Activated CD4-positive, alpha-beta memory T cell treated with anti-CD3 and anti-CD28 coated beads for 36 hours (primary cell): ENCODE results near the gene SFXN5. TPM values are rescaled to one million over a fixed set of nuclear protein-coding genes. Genes with fewer than 3 reads are reported as not detected.

Source experiments
- CTCF ChIA-PET: fragments of 350-600 bp; sonication (Branson Sonifier 250); formaldehyde crosslinking; loops from one replicate; lab custom pipeline; 2021; ENCODE audit warnings: antibody characterized with exemption, inconsistent platforms; lab: Charles Lee
- POLR2A ChIA-PET: fragments of 350-600 bp; sonication (Branson Sonifier 250); formaldehyde crosslinking; loops from one replicate; lab custom pipeline; 2021; ENCODE audit warnings: antibody characterized with exemption; lab: Charles Lee
- DNase-seq: peaks from one replicate; pipeline ENCODE4 v3.0.0-alpha.2; 2020
- H3K27ac Mint-ChIP-seq: one replicate; pipeline ENCODE4 v1.8.0; 2021; ENCODE audit warnings: mixed read lengths
- H3K27me3 Mint-ChIP-seq: one replicate; pipeline ENCODE4 v1.8.0; 2021; ENCODE audit warnings: mixed read lengths
- H3K36me3 Mint-ChIP-seq: one replicate; pipeline ENCODE4 v1.8.0; 2021; ENCODE audit warnings: mixed read lengths
- H3K4me1 Mint-ChIP-seq: one replicate; pipeline ENCODE4 v1.8.0; 2021; ENCODE audit warnings: low read depth, mixed read lengths
- H3K4me3 Mint-ChIP-seq: one replicate; pipeline ENCODE4 v1.8.0; 2021; ENCODE audit warnings: mild to moderate bottlenecking, mixed read lengths
- H3K9me3 Mint-ChIP-seq: one replicate; pipeline ENCODE4 v1.8.0; 2021; ENCODE audit warnings: mixed read lengths
- intact Hi-C: fragments of 100-400 bp; cut with micrococcal nuclease; formaldehyde crosslinking; loops from one replicate; pipeline ENCODE4 v1.15.1; 2023
- total RNA-seq, 2 experiments: library from RNA; stranded (reverse); gene quantifications; one replicate each; pipeline ENCODE4 v1.2.3, GENCODE V29; 2021

The SFXN5 gene
- total RNA-seq, 2 experiments from 2014 or later, result 4.5 to 7.6 TPM

GRCh38 chr2:72942881-72943418 lies 128.6 kb downstream of the SFXN5 start:
- no peak overlapping the region for H3K4me3 Mint-ChIP-seq
- no peak for DNase-seq
- H3K9me3 Mint-ChIP-seq, result no peaks in the 10 kb centered on the region
- POLR2A ChIA-PET, result no interaction called here
- H3K27ac Mint-ChIP-seq, result no peak overlapping the region
- no peaks in the 10 kb centered on the region for H3K4me1 Mint-ChIP-seq
- CTCF ChIA-PET, result no interaction called here
- no peaks in the 10 kb centered on the region for H3K27me3 Mint-ChIP-seq
- no peaks in the 10 kb centered on the region for H3K36me3 Mint-ChIP-seq
- intact Hi-C loops, result no loop called here

- ChIA-PET CTCF (interaction anchor here (1.0 kb wide), 1 partner anchor 55 kb away, joined by 3 read pairs; the partner anchor contains the start of gene SPR), POLR2A (no interaction called here)
- intact Hi-C loops, result no loop called here
- H3K27me3 Mint-ChIP-seq, result no peaks in the 10 kb centered on the region
- H3K27ac Mint-ChIP-seq, result no peak overlapping the region
- no peaks in the 10 kb centered on the region for H3K4me1 Mint-ChIP-seq
- no peak for DNase-seq
- no peaks in the 10 kb centered on the region for H3K36me3 Mint-ChIP-seq
- no peaks in the 10 kb centered on the region for H3K9me3 Mint-ChIP-seq
- H3K4me3 Mint-ChIP-seq, result no peak overlapping the region
These were observed 129.2 kb downstream of the SFXN5 start for GRCh38 chr2:72942293-72942692.

- POLR2A ChIA-PET, result no interaction called here
- no peak overlapping the region for H3K4me3 Mint-ChIP-seq
- DNase-seq, result no peak
- H3K36me3 Mint-ChIP-seq, result no peaks in the 10 kb centered on the region
- intact Hi-C loops, result no loop called here
- no peaks in the 10 kb centered on the region for H3K4me1 Mint-ChIP-seq
- H3K27me3 Mint-ChIP-seq, result no peaks in the 10 kb centered on the region
- CTCF ChIA-PET, result no interaction called here
- H3K27ac Mint-ChIP-seq, result no peak overlapping the region
- H3K9me3 Mint-ChIP-seq, result no peaks in the 10 kb centered on the region
These were observed 130.7 kb downstream of the SFXN5 start for GRCh38 chr2:72940786-72941185.

- intact Hi-C loops, result no loop called here
- Mint-ChIP-seq H3K9me3 (no peaks in the 10 kb centered on the region), H3K36me3 (no peaks in the 10 kb centered on the region), H3K4me3 (no peak overlapping the region), H3K27me3 (peaks cover 1% of the 10 kb centered on the region), H3K4me1 (no peaks in the 10 kb centered on the region), H3K27ac (no peak overlapping the region)
- DNase-seq, result no peak
- ChIA-PET POLR2A (no interaction called here), CTCF (no interaction called here)
These were observed 131.2 kb downstream of the SFXN5 start for GRCh38 chr2:72940361-72940760.

- H3K27ac Mint-ChIP-seq, result no peak overlapping the region
- peaks cover 6% of the 10 kb centered on the region for H3K27me3 Mint-ChIP-seq
- H3K9me3 Mint-ChIP-seq, result no peaks in the 10 kb centered on the region
- ChIA-PET POLR2A (no interaction called here), CTCF (interaction anchor here (1.6 to 1.7 kb wide), 2 partner anchors 12 to 35 kb away, joined by 3 to 5 read pairs; no protein-coding TSS in a partner anchor)
- no peaks in the 10 kb centered on the region for H3K4me1 Mint-ChIP-seq
- DNase-seq, result no peak
- no peaks in the 10 kb centered on the region for H3K36me3 Mint-ChIP-seq
- intact Hi-C loops, result no loop called here
- H3K4me3 Mint-ChIP-seq, result no peak overlapping the region
These were observed 133.1 kb downstream of the SFXN5 start for GRCh38 chr2:72938455-72938854.

DNA sequence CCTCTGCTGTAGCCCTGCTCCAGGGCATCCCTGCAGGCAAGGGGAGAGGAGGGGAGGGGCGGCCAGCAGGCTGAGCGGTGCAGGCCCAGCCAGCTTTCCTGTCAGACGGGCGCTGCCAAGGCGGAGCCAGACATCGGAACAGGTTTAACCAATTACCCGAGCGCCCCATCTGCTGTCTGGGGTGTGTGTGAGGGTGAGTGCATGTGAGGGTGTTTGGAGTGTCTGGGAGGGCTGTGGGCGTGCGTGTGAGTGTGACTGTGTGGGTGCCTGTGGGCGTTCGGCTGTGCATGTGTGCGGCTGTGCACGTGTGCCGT lies 134.2 kb downstream of the SFXN5 start:
- Mint-ChIP-seq H3K27me3 (peaks cover 6% of the 10 kb centered on the region), H3K27ac (no peak overlapping the region), H3K4me1 (no peaks in the 10 kb centered on the region), H3K9me3 (no peaks in the 10 kb centered on the region), H3K4me3 (no peak overlapping the region), H3K36me3 (no peaks in the 10 kb centered on the region)
- no peak for DNase-seq
- ChIA-PET CTCF (no interaction called here), POLR2A (no interaction called here)
- intact Hi-C loops, result no loop called here

DNA sequence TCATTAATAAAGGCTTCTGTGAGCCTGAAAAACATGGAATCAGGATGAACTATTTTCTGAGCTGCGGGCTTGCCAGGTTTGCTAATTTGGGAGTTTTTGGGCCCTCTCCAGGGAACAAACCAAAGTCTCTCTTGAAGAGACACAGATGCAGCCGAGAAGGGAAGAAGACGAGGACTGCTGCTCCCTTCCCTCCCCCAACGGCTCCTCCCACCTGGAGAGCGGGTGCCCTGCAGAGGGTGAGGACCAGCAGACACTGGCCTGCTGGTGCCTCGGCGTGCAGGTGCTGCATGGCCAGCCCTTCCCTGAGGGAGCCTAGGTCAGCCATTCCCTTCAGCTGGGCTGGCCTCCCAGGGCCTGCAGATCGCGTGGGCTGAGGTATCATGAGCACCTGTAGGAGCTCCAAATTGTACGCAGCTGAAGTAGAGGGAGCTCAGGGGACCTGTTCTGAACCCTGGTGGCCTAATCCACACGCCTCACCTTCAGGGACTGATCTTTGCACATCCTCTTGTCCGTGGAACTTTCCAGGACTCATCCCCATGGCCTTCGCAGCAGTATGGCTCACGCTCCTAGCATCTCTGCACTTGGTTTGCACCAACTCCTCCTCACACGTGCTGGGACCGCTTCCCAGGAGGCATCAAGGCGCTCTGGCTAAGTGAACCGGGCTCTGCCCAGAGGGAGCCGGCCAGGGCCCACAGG lies 134.7 kb downstream of the SFXN5 start:
- no peak for DNase-seq
- Mint-ChIP-seq H3K27ac (no peak overlapping the region), H3K36me3 (no peaks in the 10 kb centered on the region), H3K4me1 (no peaks in the 10 kb centered on the region), H3K9me3 (no peaks in the 10 kb centered on the region), H3K27me3 (peaks cover 6% of the 10 kb centered on the region), H3K4me3 (no peak overlapping the region)
- CTCF ChIA-PET, result no interaction called here
- POLR2A ChIA-PET, result no interaction called here
- intact Hi-C loops, result no loop called here

DNA sequence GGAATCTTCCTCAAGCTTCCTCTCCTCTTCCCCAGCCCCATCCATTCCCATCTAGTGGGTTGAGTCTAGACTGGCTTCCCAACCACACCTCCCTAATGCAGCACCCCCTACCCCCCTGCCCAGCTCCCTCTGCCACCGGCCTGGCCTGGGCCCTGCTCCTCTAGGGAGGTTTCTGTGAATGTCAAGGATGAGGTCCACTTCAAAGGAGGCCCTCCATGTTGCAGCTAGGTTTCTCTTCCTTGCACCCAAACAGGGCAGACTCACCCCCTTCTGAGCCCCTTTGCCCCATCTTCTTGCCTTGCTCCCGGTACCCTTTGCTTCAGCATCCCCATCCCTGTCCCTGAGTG lies 135.9 kb downstream of the SFXN5 start:
- intact Hi-C loops, result no loop called here
- ChIA-PET CTCF (interaction anchor here (1.4 to 3.5 kb wide), 2 partner anchors 38 to 43 kb away, joined by 6 to 17 read pairs; no protein-coding TSS in a partner anchor), POLR2A (no interaction called here)
- no peaks in the 10 kb centered on the region for H3K36me3 Mint-ChIP-seq
- H3K27ac Mint-ChIP-seq, result no peak overlapping the region
- no peak overlapping the region for H3K4me3 Mint-ChIP-seq
- H3K4me1 Mint-ChIP-seq, result no peaks in the 10 kb centered on the region
- no peaks in the 10 kb centered on the region for H3K9me3 Mint-ChIP-seq
- no peak for DNase-seq
- peaks cover 6% of the 10 kb centered on the region for H3K27me3 Mint-ChIP-seq

- ChIA-PET POLR2A (no interaction called here), CTCF (interaction anchor here (1.4 to 3.5 kb wide), 2 partner anchors 39 to 43 kb away, joined by 6 to 17 read pairs; no protein-coding TSS in a partner anchor)
- Mint-ChIP-seq H3K4me1 (no peaks in the 10 kb centered on the region), H3K9me3 (no peaks in the 10 kb centered on the region), H3K36me3 (no peaks in the 10 kb centered on the region), H3K27ac (no peak overlapping the region), H3K4me3 (no peak overlapping the region), H3K27me3 (peaks cover 6% of the 10 kb centered on the region)
- intact Hi-C loops, result no loop called here
- no peak for DNase-seq
These were observed 136.6 kb downstream of the SFXN5 start for GRCh38 chr2:72934683-72935610.

DNA sequence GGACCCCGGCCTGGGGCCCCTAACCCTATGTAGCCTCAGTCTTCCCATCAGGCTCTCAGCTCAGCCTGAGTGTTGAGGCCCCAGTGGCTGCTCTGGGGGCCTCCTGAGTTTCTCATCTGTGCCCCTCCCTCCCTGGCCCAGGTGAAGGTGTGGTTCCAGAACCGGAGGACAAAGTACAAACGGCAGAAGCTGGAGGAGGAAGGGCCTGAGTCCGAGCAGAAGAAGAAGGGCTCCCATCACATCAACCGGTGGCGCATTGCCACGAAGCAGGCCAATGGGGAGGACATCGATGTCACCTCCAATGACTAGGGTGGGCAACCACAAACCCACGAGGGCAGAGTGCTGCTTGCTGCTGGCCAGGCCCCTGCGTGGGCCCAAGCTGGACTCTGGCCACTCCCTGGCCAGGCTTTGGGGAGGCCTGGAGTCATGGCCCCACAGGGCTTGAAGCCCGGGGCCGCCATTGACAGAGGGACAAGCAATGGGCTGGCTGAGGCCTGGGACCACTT lies 137.8 kb downstream of the SFXN5 start:
- no peaks in the 10 kb centered on the region for H3K9me3 Mint-ChIP-seq
- no peak for DNase-seq
- peaks cover 6% of the 10 kb centered on the region for H3K27me3 Mint-ChIP-seq
- intact Hi-C loops, result no loop called here
- no peak overlapping the region for H3K4me3 Mint-ChIP-seq
- ChIA-PET CTCF (interaction anchor here (1.7 to 3.5 kb wide), 2 partner anchors 41 to 244 kb away, joined by 4 to 17 read pairs; no protein-coding TSS in a partner anchor), POLR2A (no interaction called here)
- H3K4me1 Mint-ChIP-seq, result no peaks in the 10 kb centered on the region
- H3K36me3 Mint-ChIP-seq, result no peaks in the 10 kb centered on the region
- H3K27ac Mint-ChIP-seq, result no peak overlapping the region

DNA sequence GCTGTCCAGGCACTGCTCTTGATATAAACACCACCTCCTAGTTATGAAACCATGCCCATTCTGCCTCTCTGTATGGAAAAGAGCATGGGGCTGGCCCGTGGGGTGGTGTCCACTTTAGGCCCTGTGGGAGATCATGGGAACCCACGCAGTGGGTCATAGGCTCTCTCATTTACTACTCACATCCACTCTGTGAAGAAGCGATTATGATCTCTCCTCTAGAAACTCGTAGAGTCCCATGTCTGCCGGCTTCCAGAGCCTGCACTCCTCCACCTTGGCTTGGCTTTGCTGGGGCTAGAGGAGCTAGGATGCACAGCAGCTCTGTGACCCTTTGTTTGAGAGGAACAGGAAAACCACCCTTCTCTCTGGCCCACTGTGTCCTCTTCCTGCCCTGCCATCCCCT lies 138.3 kb downstream of the SFXN5 start:
- Mint-ChIP-seq H3K4me1 (no peaks in the 10 kb centered on the region), H3K27ac (no peak overlapping the region), H3K36me3 (no peaks in the 10 kb centered on the region), H3K27me3 (peaks cover 6% of the 10 kb centered on the region), H3K4me3 (no peak overlapping the region), H3K9me3 (no peaks in the 10 kb centered on the region)
- no peak for DNase-seq
- CTCF ChIA-PET, result interaction anchor here (1.7 to 3.5 kb wide), 2 partner anchors 41 to 244 kb away, joined by 4 to 17 read pairs; no protein-coding TSS in a partner anchor
- intact Hi-C loops, result no loop called here
- POLR2A ChIA-PET, result no interaction called here

GRCh38 chr2:72932805-72933204 lies 138.7 kb downstream of the SFXN5 start:
- intact Hi-C loops, result no loop called here
- ChIA-PET CTCF (interaction anchor here (1.7 to 3.5 kb wide), 2 partner anchors 40 to 245 kb away, joined by 4 to 17 read pairs; no protein-coding TSS in a partner anchor), POLR2A (no interaction called here)
- H3K27me3 Mint-ChIP-seq, result peaks cover 6% of the 10 kb centered on the region
- H3K36me3 Mint-ChIP-seq, result no peaks in the 10 kb centered on the region
- H3K4me3 Mint-ChIP-seq, result no peak overlapping the region
- no peaks in the 10 kb centered on the region for H3K9me3 Mint-ChIP-seq
- no peak for DNase-seq
- H3K4me1 Mint-ChIP-seq, result no peaks in the 10 kb centered on the region
- H3K27ac Mint-ChIP-seq, result no peak overlapping the region
